H1 (cell line): ENCODE measurements around the gene WSCD1. TPM values are rescaled to one million over a fixed set of nuclear protein-coding genes. Genes with fewer than 3 reads are reported as not detected.

Source experiments
- CTCF ChIA-PET: fragments of 300-600 bp; sonication (Branson Sonifier 250); formaldehyde crosslinking; loops from one replicate; lab custom pipeline; 2021; ENCODE audit not compliant: partially characterized antibody; lab: Charles Lee
- POLR2A ChIA-PET: fragments of 300-600 bp; sonication (Branson Sonifier 250); formaldehyde crosslinking; loops from one replicate; lab custom pipeline; 2021; ENCODE audit warnings: inconsistent platforms; ENCODE audit not compliant: partially characterized antibody; lab: Charles Lee
- DNase-seq, 2 experiments: peaks; one replicate each; pipeline versions ENCODE4 v3.0.0 to v3.0.0-alpha.2; 2010 to 2022; ENCODE audit warnings: low spot score in 2 of 2, low read depth in 1 of 2, mixed read lengths in 1 of 2
- FAIRE-seq: peaks from 2 replicates; lab custom pipeline; 2011; peaks lifted over from hg19 to GRCh38; lab: Jason Lieb, UNC
- H2AFZ ChIP-seq: 2 replicates; pipeline ENCODE4 v1.8.1; 2012; ENCODE audit warnings: low read length, inconsistent platforms
- H2AK5ac ChIP-seq: 2 replicates; pipeline ENCODE4 v1.6.1; 2013; ENCODE audit warnings: low read depth, low read length
- H2BK120ac ChIP-seq: replicated peaks from 2 replicates; pipeline ENCODE3; 2013; ENCODE audit warnings: low read depth, low read length, inconsistent platforms
- H2BK12ac ChIP-seq: 2 replicates; pipeline ENCODE4 v1.6.1; 2013; ENCODE audit warnings: low read depth, low read length
- H2BK15ac ChIP-seq: 2 replicates; pipeline ENCODE4 v1.6.1; 2013; ENCODE audit warnings: low read length
- H2BK20ac ChIP-seq: 2 replicates; pipeline ENCODE4 v1.6.1; 2013; ENCODE audit warnings: low read length
- H2BK5ac ChIP-seq: 2 replicates; pipeline ENCODE4 v1.6.1; 2013; ENCODE audit warnings: low read depth, low read length
- H3K14ac ChIP-seq: 2 replicates; pipeline ENCODE4 v1.6.1; 2013; ENCODE audit warnings: inconsistent platforms; ENCODE audit not compliant: insufficient read length
- H3K18ac ChIP-seq: 2 replicates; pipeline ENCODE4 v1.6.1; 2013; ENCODE audit warnings: low read length; ENCODE audit errors: extremely low read depth
- H3K23ac ChIP-seq: 2 replicates; pipeline ENCODE4 v1.6.1; 2013; ENCODE audit warnings: inconsistent platforms; ENCODE audit not compliant: insufficient read length
- H3K23me2 ChIP-seq: 2 replicates; pipeline ENCODE4 v1.6.1; 2013; ENCODE audit warnings: low read depth, low read length
- H3K27ac ChIP-seq: 2 replicates; pipeline ENCODE4 v1.6.1; 2011; ENCODE audit warnings: low read depth, low read length, inconsistent platforms
- H3K27me3 ChIP-seq, 4 experiments: replicated peaks in 1 of 4; 1 replicate in 1 of 4; 2 replicates in 3 of 4; pipeline versions ENCODE4 v1.6.1 to v1.8.1; 2011 to 2013; ENCODE audit warnings: low read length in 3 of 4, mild to moderate bottlenecking in 3 of 4, inconsistent platforms in 2 of 4, mixed read lengths in 2 of 4, moderate library complexity in 1 of 4; ENCODE audit not compliant: control insufficient read depth in 3 of 4, insufficient read depth in 3 of 4; ENCODE audit errors: extremely low read depth in 1 of 4
- H3K36me3 ChIP-seq, 4 experiments: 2 replicates each; pipeline versions ENCODE4 v1.6.1 to v1.8.1; 2011 to 2013; ENCODE audit warnings: mild to moderate bottlenecking in 4 of 4, low read length in 3 of 4, moderate library complexity in 2 of 4, control low read depth in 1 of 4, inconsistent platforms in 1 of 4; ENCODE audit not compliant: insufficient read depth in 4 of 4, control insufficient read depth in 2 of 4
- H3K4ac ChIP-seq: replicated peaks from 2 replicates; pipeline ENCODE3; 2013; ENCODE audit warnings: low read length, low read depth, mixed read lengths, inconsistent platforms; ENCODE audit not compliant: insufficient read length
- H3K4me1 ChIP-seq, 4 experiments: replicated peaks in 1 of 4; 1 replicate in 1 of 4; 2 replicates in 3 of 4; pipeline versions ENCODE4 v1.6.1 to v1.8.1; 2011 to 2013; ENCODE audit warnings: low read length in 3 of 4, inconsistent platforms in 2 of 4, mixed read lengths in 1 of 4; ENCODE audit not compliant: insufficient read depth in 4 of 4, control insufficient read depth in 3 of 4
- H3K4me2 ChIP-seq, 2 experiments: 2 replicates each; pipeline versions ENCODE4 v1.6.1 to v1.8.1; 2011 to 2013; ENCODE audit warnings: low read depth in 2 of 2, low read length in 2 of 2, control low read depth in 1 of 2, inconsistent platforms in 1 of 2, mild to moderate bottlenecking in 1 of 2; ENCODE audit not compliant: insufficient read depth in 1 of 2
- H3K4me3 ChIP-seq, 4 experiments: fragments of 200-600, 300-600 bp in 1 of 4; sonication (generic), shearing (Covaris generic), sonication (Bioruptor Twin) in 1 of 4; 2 replicates each; pipeline versions ENCODE4 v1.5.1 to v1.8.1; 2011 to 2016; ENCODE audit warnings: low read length in 4 of 4, low read depth in 3 of 4, control low read depth in 2 of 4, inconsistent platforms in 2 of 4, mild to moderate bottlenecking in 2 of 4, mixed read lengths in 1 of 4, moderate library complexity in 1 of 4; ENCODE audit not compliant: insufficient read depth in 2 of 4; ENCODE audit errors: extremely low read depth in 1 of 4
- H3K56ac ChIP-seq: replicated peaks from 2 replicates; pipeline ENCODE3; 2013; ENCODE audit warnings: low read depth, mild to moderate bottlenecking, mixed read lengths, low read length, inconsistent platforms; ENCODE audit not compliant: insufficient read length
- H3K79me1 ChIP-seq: 2 replicates; pipeline ENCODE4 v1.6.1; 2013; ENCODE audit warnings: low read depth, low read length, control low read depth
- H3K79me2 ChIP-seq, 2 experiments: 2 replicates each; pipeline versions ENCODE4 v1.6.1 to v1.8.1; 2012 to 2013; ENCODE audit warnings: low read length in 2 of 2, mild to moderate bottlenecking in 2 of 2, inconsistent platforms in 1 of 2; ENCODE audit not compliant: insufficient read depth in 2 of 2, control insufficient read depth in 1 of 2
- H3K9ac ChIP-seq, 4 experiments: replicated peaks in 1 of 4; 1 replicate in 1 of 4; 2 replicates in 3 of 4; pipeline versions ENCODE4 v1.6.1 to v1.8.1; 2011 to 2013; ENCODE audit warnings: low read depth in 3 of 4, low read length in 3 of 4, control low read depth in 2 of 4, mild to moderate bottlenecking in 2 of 4, moderate library complexity in 2 of 4, inconsistent platforms in 1 of 4; ENCODE audit errors: extremely low read depth in 1 of 4
- H3K9me3 ChIP-seq, 2 experiments: 2 replicates each; pipeline versions ENCODE4 v1.6.1 to v1.8.1; 2012 to 2013; ENCODE audit warnings: mild to moderate bottlenecking in 2 of 2, moderate library complexity in 2 of 2, control low read depth in 1 of 2, inconsistent platforms in 1 of 2, low read depth in 1 of 2, low read length in 1 of 2, mixed read lengths in 1 of 2; ENCODE audit not compliant: insufficient read depth in 2 of 2
- H4K20me1 ChIP-seq, 2 experiments: replicated peaks in 1 of 2; 2 replicates each; pipeline versions ENCODE3 to v1.8.1; 2011 to 2013; ENCODE audit warnings: inconsistent platforms in 2 of 2, low read length in 2 of 2, mild to moderate bottlenecking in 1 of 2; ENCODE audit not compliant: insufficient read depth in 2 of 2, control insufficient read depth in 1 of 2
- H4K5ac ChIP-seq: 2 replicates; pipeline ENCODE4 v1.6.1; 2013; ENCODE audit warnings: low read length, low read depth, mixed read lengths, inconsistent platforms; ENCODE audit not compliant: insufficient read length
- H4K8ac ChIP-seq: 2 replicates; pipeline ENCODE4 v1.8.0; 2013; ENCODE audit warnings: mild to moderate bottlenecking, moderate library complexity, low read length, inconsistent platforms; ENCODE audit not compliant: insufficient read depth; ENCODE audit errors: extremely low read depth
- H4K91ac ChIP-seq: replicated peaks from 2 replicates; pipeline ENCODE3; 2013; ENCODE audit warnings: low read length, mixed read lengths, inconsistent platforms; ENCODE audit not compliant: insufficient read length
- ASH2L ChIP-seq: fragments of 200-600, 300-600 bp; sonication (generic); IDR thresholded peaks from one replicate; pipeline ENCODE4 v1.7.1; 2017; ENCODE audit warnings: low read length
- FOSL1 ChIP-seq: IDR thresholded peaks from 2 replicates; pipeline ENCODE4 v1.6.1; 2011; ENCODE audit warnings: mild to moderate bottlenecking, low read depth, low read length, moderate library complexity; ENCODE audit not compliant: insufficient read depth
- KDM4A ChIP-seq: IDR thresholded peaks from one replicate; pipeline ENCODE4 v1.7.1; 2012; ENCODE audit warnings: low read depth, mild to moderate bottlenecking, moderate library complexity, low read length, inconsistent platforms; ENCODE audit not compliant: severe bottlenecking
- POLR2A ChIP-seq, 2 experiments: IDR thresholded peaks; 1 replicate in 1 of 2; 2 replicates in 1 of 2; pipeline ENCODE4 v1.6.1; 2011; ENCODE audit warnings: low read depth in 2 of 2, low read length in 2 of 2, mild to moderate bottlenecking in 2 of 2; ENCODE audit errors: control extremely low read depth in 1 of 2
- RXRA ChIP-seq: IDR thresholded peaks from 2 replicates; pipeline ENCODE4 v1.6.1; 2011; ENCODE audit warnings: low read depth, mild to moderate bottlenecking, low read length, moderate library complexity; ENCODE audit not compliant: insufficient read depth
- SAP30 ChIP-seq: fragments of 300-600 bp; sonication (generic); IDR thresholded peaks from 2 replicates; pipeline ENCODE4 v1.7.1; 2012; ENCODE audit warnings: low read length, moderate library complexity, mild to moderate bottlenecking, inconsistent platforms; ENCODE audit not compliant: insufficient read depth, insufficient replicate concordance
- SP2 ChIP-seq: IDR thresholded peaks from 2 replicates; pipeline ENCODE4 v1.6.1; 2012; ENCODE audit warnings: mild to moderate bottlenecking, low read length, inconsistent platforms
- WGBS, 2 experiments: shearing (Covaris generic) in 1 of 2; methylation state at CpG; one replicate each; pipeline versions ENCODE4 v1.1.6 to v1.1.7; 2013 to 2015; ENCODE audit warnings: low lambda C conversion rate in 2 of 2, mixed read lengths in 2 of 2, inconsistent platforms in 1 of 2, low coverage in 1 of 2, missing lambda C conversion rate in 1 of 2; ENCODE audit not compliant: insufficient replicate concordance in 2 of 2, insufficient coverage in 1 of 2, insufficient read length in 1 of 2; ENCODE audit errors: extremely low coverage in 1 of 2, missing lambda C conversion rate in 1 of 2; 5-methylcytosine and 5-hydroxymethylcytosine counted together
- polyA plus RNA-seq, 7 experiments: library from polyadenylated mRNA; depleted of rRNA in 3 of 7; stranded (reverse) in 5 of 7; unstranded in 2 of 7; fragments of >200 nt in 5 of 7; fragments of 200-250 nt in 2 of 7; gene quantifications; 1 replicate in 5 of 7; 2 replicates in 1 of 7; 4 replicates in 1 of 7; pipeline versions ENCODE4 v1.2.1 to v1.2.3, GENCODE V29; 2011 to 2013; ENCODE audit warnings: missing spikeins in 2 of 7, mixed read lengths in 2 of 7
- total RNA-seq: library from RNA; stranded (reverse); fragmentation: NEBNext Ultra II Directional; extraction: Animal tissue kit (Norgen Biotek cat#: 25700); gene quantifications from 2 replicates; pipeline ENCODE4 v1.2.1, GENCODE V29; 2021

The WSCD1 gene
- total and polyA plus RNA-seq, 2 of the 8 experiments (the other 6 are each of a cell fraction or from before 2014, with no cell fraction given), result 21.9 to 39.0 TPM

GRCh38 chr17:6024576-6024975, 45.6 kb upstream of the WSCD1 start:
- Histone ChIP-seq H2BK12ac (no peak overlapping the region), H4K91ac (no peak overlapping the region), H3K4me2 (no peak overlapping the region), H4K5ac (no peak overlapping the region), H3K4ac (no peak overlapping the region), H3K9ac (no peak overlapping the region), H2AFZ (no peak overlapping the region), H3K23ac (no peak overlapping the region), H4K20me1 (no peaks in the 10 kb centered on the region), H3K4me1 (peaks cover 0 to 2% (median 0%) of the 10 kb centered on the region in 4 experiments; a peak in 1 of 7 replicates), H3K14ac (no peak overlapping the region), H2BK120ac (no peak overlapping the region), H3K18ac (no peak overlapping the region), H3K27ac (no peak overlapping the region), H3K79me1 (no peaks in the 10 kb centered on the region), H3K79me2 (no peaks in the 10 kb centered on the region), H3K4me3 (no peak overlapping the region), H2AK5ac (no peak overlapping the region), H2BK20ac (no peak overlapping the region), H3K27me3 (0 out of 7 replicates have a peak, but pooled peaks cover 0 to 2% (median 0%) of the 10 kb centered on the region in 4 experiments), H3K36me3 (no peaks in the 10 kb centered on the region), H2BK5ac (no peak overlapping the region), H3K9me3 (no peaks in the 10 kb centered on the region), H2BK15ac (no peak overlapping the region), H3K23me2 (no peaks in the 10 kb centered on the region), H4K8ac (no peak overlapping the region), H3K56ac (no peak overlapping the region)
- ChIA-PET POLR2A (no interaction called here), CTCF (interaction anchor here (1.0 kb wide), 1 partner anchor 33 kb away, joined by 3 read pairs; no protein-coding TSS in a partner anchor)
- DNase-seq (no peak), FAIRE-seq (no peak)
- 87% methylated on average over 6 of the region's 6 CpGs; no CpG with 5 or more reads in 1 of the 2 experiments for WGBS, 2 experiments
- TF ChIP-seq ASH2L (no peak), RXRA (no peak), SAP30 (no peak), FOSL1 (no peak), KDM4A (no peak), POLR2A (IDR thresholded peaks at IDR 0.05; ENCODE audit: control extremely low read depth in 1 of 2, low read depth in 2 of 2, low read length in 2 of 2) (no peak), SP2 (no peak)
